Stimulated activated CD4-positive, alpha-beta T cell treated with anti-CD3 and anti-CD28 coated beads, Interleukin-1b, Interleukin-23, amount 100 ng/mL, for 48 hours (primary cell): Measurements from ENCODE around the gene MED26.

Source experiments
- DNase-seq: peaks from one replicate; pipeline ENCODE4 v3.0.0-alpha.2; 2020

The MED26 gene

DNA sequence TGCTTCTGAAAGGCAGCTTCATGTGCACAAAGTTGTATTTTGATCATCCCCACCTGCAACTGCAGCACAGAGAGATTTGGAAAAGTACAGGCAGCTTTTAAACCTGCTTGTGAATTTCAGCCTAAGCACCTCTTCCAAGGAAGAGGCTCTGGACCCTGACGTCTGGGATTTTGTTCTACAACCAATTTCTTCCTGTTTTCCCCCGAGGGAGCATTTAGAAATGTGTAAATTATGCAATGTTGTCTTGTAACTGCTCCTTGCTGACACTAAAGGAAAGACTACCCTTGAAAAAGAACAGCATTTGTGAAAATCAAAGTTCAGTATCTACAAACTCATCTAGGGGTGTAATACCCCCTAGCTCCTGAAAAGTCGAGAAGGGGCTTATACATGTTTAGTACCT, 15.4 kb downstream of the MED26 start:
- DNase-seq, result no peak

DNA sequence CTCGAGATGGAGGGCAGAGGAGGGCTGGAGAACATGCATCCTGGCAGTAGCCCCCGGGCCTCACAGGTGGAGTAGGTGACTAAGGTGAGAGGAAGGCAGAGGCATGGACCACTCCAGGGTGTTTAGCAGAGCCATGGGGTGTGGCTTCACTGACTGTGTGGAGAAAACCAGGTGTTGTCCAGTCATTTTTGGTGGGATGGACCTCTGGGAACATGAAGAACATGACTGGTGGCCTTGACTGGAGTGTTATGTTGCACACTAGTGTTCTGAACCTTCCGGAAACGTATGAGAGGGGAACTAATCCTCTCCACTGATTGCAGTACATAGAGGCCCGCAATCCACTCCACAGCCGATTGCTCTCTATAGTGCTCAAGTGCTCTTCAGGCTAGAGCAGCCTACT, 16.9 kb downstream of the MED26 start:
- no peak for DNase-seq

DNA sequence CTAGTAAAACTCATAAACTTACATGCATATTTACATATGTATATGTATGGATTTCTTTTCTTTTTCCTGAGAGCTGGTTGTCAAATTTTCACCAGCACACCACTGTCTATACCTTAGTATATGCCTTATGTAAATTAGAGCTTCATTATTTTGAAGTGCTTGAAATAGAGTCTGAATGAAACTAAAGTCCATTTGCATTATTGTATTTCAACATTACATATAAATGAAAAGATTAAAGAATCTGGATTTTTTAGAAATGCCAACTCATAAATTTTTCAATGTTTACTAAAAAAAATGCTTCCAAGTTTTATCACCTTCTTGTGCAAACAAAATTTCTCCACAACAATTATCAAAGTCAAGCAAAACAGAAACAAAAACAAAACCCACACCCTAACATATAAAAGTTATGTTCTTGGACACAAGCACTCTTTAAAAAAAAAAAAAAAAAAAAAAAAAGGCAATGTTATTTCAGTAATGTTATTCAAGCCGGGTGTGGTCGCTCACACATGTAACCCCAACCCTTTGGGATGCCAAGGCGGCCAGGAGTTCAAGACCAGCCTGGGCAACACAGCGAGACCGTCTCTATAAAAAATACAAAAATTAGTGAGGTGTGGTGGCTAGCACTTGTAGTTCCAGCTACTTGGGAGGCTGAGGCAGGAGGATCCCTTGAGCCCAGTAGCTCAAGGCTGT, 18.3 kb downstream of the MED26 start:
- no peak for DNase-seq

DNA sequence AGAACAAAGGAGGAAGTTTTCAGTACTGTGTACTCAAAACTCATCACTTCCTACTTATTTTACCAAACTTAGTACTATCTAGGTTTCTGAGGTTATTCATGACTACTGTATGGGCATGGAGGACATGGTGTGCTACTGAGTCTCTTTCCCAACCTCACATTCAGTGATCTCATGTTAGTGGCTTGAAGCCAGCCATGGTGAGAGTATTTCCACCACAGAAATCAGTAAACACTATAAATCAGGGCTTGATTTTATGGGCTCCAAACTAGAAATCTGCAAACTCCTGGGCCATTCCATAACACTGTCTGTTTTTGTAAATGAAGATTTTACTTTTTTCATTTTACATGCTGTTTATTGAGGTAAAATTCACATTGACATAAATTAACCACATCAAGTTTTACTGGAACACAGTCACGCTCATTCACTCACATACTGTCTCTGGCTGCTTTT, 19.7 kb downstream of the MED26 start:
- no peak for DNase-seq

GRCh38 chr19:16607819-16608218, 20.2 kb downstream of the MED26 start:
- no peak for DNase-seq

- DNase-seq, result no peak
Measured at GRCh38 chr19:16605553-16605994, 22.4 kb downstream of the MED26 start.

GRCh38 chr19:16605115-16605514, 22.9 kb downstream of the MED26 start:
- no peak for DNase-seq

DNA sequence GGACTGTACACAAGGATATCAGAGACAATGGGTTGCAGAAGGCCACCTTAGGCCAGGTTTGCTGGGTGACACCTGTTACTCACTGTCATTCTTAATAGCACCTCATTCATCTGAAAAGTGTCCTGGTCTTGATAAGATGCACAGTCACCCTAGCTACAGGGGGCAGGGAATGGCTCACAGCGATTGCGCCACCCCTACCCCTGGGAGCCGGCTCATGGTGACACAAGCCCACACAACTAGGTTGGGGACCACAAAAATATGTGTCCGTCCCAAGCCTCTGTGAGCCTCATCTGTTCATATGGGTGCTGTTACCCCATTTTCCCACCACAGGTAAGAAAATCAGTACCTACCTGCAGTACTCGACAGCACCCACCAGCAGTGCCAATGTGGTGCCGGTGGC, 23.4 kb downstream of the MED26 start:
- DNase-seq, result no peak

DNA sequence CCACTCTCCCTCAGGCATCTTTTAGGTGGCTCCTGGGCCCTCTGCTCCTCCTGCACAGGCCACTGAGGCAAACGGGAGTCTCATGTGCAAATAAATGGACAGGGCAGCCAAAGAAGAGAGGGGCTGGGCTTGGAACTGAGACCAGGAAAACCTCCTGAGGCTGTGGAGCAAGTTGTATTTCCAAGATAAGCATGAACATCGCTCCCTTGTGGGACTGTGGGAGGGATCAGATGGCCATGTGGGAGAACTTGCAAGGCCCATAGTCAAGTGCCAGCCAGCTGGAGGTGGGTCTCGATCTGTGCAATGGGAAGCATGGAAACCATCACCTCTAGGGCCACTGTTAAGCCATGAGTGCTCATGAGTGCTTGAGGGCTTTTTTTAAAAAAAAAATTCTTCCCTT, 24.9 kb downstream of the MED26 start:
- no peak for DNase-seq

DNA sequence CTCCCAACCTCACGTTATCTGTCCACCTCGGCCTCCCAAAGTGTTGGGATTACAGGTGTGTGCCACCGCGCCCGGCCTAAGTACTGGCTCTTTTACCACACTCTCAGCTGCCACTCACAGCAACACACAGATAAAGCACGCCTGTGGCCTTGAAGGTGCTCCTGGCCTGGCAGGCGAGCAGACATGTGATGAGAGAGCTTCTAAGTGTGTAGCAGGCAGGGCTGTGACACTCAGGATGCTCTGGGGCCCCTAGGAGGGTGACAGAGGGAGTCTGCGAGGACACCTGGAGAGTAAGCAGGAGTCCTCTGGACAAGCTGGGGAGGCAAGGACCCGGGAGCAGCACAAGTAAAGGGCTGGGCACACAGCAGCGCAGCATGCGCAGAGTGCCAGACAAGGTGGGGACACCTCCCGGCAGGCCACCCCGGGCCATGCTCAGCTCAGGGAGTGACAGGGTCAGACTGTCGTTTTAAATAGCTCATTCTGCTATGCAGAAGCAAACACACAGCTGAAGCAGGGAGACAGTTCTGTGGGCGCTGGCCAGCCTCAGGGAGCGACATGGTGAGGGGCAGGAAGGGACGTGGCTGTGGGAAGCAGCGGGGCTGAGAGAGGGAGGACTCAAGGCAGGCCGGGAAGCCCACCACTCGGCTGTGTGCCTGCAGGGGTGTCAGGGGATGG, 26.5 kb downstream of the MED26 start:
- DNase-seq, result no peak

GRCh38 chr19:16600824-16601223, 27.2 kb downstream of the MED26 start:
- no peak for DNase-seq

DNA sequence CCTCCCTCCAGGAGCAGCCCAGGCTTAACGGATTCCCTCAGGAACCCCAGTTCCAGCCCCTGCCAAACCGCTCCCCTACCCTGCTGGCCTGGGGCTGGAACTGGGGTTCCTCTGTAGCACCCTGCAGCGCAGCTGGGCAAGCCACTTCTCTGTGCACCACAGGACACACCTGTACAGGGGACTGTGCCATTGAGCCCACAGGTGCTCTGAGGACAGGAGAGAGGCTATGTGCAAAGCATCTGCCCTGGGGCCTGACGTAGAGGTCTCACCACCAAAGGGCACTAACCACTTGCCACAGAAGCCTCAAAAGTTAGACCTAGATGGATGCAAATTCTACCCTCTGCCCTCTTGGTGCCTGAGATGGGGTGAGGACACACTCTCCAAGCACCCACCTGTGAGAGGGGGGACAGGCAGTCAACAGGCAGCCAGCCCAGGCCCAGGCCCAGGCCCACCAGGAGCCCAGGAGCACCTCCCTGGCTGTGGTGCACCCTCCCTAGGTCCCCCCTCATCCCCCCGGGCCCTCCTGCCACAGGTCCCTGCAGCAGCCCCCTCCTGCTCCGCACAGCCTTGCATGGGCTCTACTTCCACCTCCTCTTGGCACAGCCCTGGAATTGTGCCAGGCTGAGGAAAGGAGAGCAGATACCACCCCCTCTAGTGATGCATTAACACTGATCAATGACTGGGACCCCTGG, 28.2 kb downstream of the MED26 start:
- DNase-seq, result no peak

DNA sequence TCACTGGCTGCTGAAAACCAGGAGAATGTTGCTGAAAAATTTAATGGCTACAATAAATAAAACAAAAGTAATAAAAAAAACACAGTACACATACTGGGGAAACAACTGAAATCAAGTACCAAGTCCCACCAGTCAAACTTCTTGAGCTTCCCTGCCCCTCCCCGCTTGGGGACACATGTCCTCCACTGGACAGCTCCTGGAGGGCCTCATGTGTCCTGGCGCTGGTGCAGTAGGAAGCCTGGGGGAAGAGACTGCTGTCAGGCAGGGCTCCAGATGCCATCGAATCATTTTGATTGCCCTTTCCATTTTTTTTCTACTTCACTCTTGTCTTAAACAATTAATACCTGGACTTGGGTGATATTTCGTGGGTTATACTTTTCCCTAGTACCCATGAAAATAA, 29.2 kb downstream of the MED26 start:
- no peak for DNase-seq

- DNase-seq, result no peak
Measured at GRCh38 chr19:16596399-16596798, 31.6 kb downstream of the MED26 start.

DNA sequence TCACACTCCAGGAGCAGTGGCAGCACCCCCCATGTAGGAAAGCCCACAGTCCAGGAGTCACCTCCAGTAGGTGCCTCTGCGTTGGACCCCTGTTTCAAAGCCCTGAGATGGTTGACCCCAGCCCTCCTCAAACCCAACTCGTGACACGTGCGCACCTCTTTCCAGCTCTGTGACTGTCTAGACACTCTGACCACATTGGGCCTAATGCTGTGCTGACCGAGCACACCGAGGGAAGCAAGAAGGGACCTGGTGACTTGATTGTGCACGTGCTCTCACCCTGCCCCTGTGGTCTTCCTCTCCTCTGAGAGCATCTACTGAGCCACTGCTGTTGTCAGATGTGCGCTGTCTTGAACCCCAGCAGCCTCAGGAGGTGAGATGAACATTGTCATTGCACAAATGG, 32.9 kb downstream of the MED26 start:
- no peak for DNase-seq

- DNase-seq, result peak; percentile 23
Measured at GRCh38 chr19:16594681-16595091, 33.3 kb downstream of the MED26 start.

DNA sequence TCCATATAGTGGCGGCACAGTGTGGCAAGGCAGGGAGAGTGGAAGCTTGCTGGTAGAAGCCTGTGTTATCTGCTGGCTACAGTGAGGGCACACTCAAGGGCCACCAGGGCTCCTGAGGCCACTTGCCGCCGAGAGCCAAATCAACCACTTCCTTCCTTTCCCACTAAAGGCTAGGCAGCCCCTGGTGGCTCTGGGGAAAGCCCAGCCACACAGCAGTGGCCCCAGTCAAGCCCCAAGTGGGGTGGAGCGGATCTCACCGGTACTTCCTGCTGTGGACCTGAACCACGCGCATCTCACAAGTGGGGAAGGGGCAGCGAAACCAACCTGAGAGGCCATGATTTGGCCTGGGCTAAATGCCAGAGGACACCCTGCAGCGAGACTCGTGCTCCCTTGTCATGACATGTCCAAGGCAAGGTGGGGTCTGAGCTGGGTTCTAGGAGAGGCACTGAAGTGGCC, 33.8 kb downstream of the MED26 start:
- no peak for DNase-seq

- DNase-seq, result no peak
Measured at GRCh38 chr19:16593181-16593580, 34.8 kb downstream of the MED26 start.

DNA sequence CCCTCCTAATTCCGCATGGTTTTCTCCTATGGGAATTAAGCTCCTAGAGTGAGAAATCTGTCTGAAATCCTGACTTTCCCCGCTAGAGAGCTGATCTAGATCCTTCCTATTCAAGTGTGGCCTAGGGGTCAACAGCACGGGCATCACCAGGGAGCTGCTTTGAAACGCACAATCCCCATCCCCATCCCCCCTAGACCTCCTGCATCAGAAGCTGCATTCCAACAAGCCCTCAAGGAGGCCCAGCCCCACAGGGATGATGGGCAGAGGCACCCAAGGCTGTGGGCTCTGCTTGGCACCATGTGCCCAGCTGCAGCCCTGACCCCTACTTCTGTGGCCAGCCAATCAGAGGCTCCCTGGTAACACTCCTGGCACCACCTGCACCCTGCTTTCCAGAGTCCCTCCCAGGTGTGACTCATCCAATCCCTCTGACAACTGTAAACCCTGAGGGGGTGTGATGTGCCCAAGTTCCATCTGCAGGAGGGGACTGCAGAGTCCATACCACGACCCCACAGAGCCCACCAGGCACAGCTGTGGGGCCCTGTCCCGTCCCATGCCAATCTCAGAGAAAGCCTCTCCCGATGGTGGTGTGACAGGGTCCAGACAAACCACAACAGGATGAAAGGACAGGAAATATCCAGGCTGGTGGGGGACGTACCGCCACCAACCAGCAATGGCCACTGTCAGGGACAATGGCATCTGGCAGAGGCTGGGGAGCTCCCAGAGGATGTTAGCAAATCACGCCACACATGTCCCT, 36.0 kb downstream of the MED26 start:
- no peak for DNase-seq

DNA sequence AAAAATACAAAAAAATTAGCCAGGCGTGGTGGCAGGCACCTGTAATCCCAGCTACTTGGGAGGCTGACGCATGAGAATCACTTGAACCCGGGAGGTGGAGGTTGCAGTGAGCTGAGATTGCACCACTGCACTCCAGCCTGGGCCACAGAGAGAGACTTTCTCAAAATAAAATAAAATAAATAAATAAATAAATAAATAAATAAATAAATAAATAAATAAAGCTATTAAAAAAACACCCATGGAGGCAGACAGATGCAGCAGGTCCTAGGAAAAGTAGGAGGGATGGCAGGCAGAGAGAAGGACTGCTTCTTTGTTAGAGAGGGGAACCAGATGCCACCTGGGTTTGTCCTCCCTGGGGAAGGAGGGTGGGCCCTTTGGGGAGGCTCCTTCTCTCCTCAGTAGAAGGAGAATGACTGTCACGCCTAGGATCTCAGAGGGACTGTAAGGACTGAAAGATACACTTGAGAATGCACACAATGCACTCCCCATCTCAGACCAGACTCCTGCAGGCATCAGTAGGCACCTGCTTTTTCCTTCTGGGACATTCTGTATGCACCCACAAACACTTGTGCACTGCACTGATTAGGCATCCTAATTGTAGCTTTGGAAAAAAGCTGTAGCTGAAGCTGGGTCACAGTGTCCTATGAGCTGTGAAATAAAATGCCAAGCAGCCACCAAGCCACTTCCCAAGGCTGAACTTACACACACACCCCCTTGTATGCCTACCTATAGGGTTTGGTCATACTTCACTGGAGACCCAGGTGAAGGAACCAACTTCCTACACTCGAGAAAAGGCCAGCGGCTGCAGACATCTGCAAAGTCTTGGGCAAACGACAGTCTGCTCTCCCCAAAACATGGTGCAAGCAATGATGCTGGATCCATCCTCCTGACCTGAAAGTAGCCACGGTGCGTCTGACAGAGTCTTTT, 36.9 kb downstream of the MED26 start:
- DNase-seq, result no peak

GRCh38 chr19:16589917-16590316, 38.1 kb downstream of the MED26 start:
- DNase-seq, result no peak
